ENCODE measurements around the gene RDH16. TPM values are rescaled to one million over a fixed set of nuclear protein-coding genes. Genes with fewer than 3 reads are reported as not detected.
"Not testable (repeated sequence)": the region's sequence is repeated elsewhere in the genome, so short reads cannot be mapped to it uniquely, and the experiment has no call there.

RDH16 gene
- total RNA-seq, 3 donors from 2014 or later (not counting 1 experiment from before 2014, with no cell fraction given), result 1.3 to 2.3 (median 1.6) TPM

DNA sequence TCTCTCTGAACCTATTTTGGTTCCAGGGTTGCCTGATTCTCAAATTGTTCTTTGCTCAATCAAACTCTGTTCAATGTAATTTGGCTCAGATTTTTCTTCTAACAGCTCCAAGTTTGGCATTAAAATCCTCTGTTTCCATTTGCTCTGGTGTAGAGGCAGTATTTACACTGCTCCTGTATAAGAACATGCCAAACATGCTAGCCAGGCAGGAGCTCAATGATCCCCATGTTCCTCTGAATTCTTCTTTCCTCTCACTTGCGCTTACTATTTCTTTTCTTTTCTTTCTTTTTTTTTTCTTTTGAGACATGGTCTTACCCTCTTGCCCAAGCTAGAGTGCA lies 40.4 kb downstream of the RDH16 start:
- Histone ChIP-seq H3K9me3 (ENCODE audit: control insufficient read depth, insufficient read depth, low read length) (no peaks in the 10 kb centered on the region), H3K27me3 (ENCODE audit: control insufficient read depth, insufficient read depth, low read length) (no peaks in the 10 kb centered on the region), H3K4me1 (ENCODE audit: control insufficient read depth, insufficient read depth, low read length) (no peaks in the 10 kb centered on the region), H3K36me3 (ENCODE audit: control insufficient read depth, insufficient read depth, low read length) (no peaks in the 10 kb centered on the region), H3K27ac (ENCODE audit: low read length) (no peak overlapping the region), H3K4me3 (ENCODE audit: low read length) (no peak overlapping the region)
- Mint-ChIP-seq H3K4me1 (no peaks in the 10 kb centered on the region), H3K4me3 (no peak overlapping the region), H3K27ac (no peak overlapping the region), H3K9me3 (peaks cover 0 to 5% of the 10 kb centered on the region in 2 donors), H3K27me3 (ENCODE audit: low read depth in 2 of 2) (peaks cover 13 to 38% of the 10 kb centered on the region in 2 donors), H3K36me3 (peaks cover 9% of the 10 kb centered on the region)
- 91% methylated on average over 1 of the region's 1 CpG for WGBS (ENCODE audit: insufficient coverage)
- no peak for DNase-seq
- no peak for ATAC-seq
- TF ChIP-seq, protein P1, sequence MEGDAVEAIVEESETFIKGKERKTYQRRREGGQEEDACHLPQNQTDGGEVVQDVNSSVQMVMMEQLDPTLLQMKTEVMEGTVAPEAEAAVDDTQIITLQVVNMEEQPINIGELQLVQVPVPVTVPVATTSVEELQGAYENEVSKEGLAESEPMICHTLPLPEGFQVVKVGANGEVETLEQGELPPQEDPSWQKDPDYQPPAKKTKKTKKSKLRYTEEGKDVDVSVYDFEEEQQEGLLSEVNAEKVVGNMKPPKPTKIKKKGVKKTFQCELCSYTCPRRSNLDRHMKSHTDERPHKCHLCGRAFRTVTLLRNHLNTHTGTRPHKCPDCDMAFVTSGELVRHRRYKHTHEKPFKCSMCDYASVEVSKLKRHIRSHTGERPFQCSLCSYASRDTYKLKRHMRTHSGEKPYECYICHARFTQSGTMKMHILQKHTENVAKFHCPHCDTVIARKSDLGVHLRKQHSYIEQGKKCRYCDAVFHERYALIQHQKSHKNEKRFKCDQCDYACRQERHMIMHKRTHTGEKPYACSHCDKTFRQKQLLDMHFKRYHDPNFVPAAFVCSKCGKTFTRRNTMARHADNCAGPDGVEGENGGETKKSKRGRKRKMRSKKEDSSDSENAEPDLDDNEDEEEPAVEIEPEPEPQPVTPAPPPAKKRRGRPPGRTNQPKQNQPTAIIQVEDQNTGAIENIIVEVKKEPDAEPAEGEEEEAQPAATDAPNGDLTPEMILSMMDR (IDR thresholded peaks at IDR 0.05), result no peak
- intact Hi-C loops (cut with micrococcal nuclease), result no loop called here

DNA sequence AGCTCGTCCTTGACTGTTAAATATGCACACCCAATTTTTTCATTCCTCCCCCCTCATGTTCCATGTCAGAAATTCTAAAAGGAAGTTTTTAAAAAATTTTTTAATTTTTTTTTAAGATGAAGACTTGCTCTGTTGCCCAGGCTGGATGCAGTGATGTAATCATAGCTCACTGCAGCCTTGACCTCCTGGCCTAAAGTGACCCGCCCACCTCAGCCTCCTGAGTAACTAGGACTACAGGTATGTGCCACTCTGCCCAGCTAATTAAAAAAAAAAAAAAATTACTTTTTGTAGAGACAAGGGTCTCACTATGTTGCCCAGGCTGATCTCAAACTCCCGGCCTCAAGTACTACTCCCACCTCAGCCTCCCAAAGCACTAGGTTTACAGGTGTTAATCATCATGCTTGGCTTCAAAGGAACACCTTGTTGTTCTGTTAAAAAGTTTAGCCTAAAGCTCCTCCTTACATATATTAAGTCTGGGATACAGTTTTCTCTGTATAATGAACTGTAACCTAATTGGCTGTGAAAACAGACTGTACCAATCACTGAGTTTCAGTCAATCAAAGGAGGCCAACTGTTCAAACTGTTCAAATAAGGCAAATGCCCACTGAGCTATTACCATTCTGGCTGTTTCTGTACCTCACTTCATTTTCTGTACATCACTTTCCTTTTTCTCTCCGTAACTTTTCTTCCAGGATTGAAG lies 41.0 kb downstream of the RDH16 start:
- ATAC-seq, result no peak

DNA sequence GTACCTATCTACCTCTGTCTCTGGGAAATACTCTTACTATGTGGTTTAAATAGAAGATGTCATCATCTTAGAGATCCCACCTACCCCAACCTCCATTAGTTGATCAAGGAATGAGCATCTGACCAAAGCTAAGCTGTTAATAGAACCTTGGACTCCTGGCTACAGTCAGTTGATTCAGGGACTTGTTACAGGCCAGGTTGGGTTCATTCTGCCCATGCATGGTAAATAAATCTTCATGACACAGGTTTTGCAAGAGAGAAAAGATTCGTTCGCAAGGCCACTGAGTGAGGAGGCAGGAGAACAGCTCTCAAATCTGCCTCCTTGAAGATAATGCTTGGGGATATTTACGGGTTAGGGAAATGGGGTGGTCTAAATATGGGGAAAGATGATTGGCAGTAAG lies 42.7 kb downstream of the RDH16 start:
- H3K27ac ChIP-seq (ENCODE audit: low read length), result no peak overlapping the region
- H3K9me3 ChIP-seq (ENCODE audit: control insufficient read depth, insufficient read depth, low read length), result peaks cover 3% of the 10 kb centered on the region
- H3K4me1 ChIP-seq (ENCODE audit: control insufficient read depth, insufficient read depth, low read length), result no peaks in the 10 kb centered on the region
- ATAC-seq, result no peak
- no peak overlapping the region for H3K27ac Mint-ChIP-seq
- peaks cover 20 to 39% of the 10 kb centered on the region in 2 donors for H3K27me3 Mint-ChIP-seq (ENCODE audit: low read depth in 2 of 2)
- TF ChIP-seq, protein P1 (IDR thresholded peaks at IDR 0.05), result no peak
- no peaks in the 10 kb centered on the region for H3K9me3 Mint-ChIP-seq
- 92% methylated on average over 3 of the region's 3 CpGs for WGBS (ENCODE audit: insufficient coverage)
- no peaks in the 10 kb centered on the region for H3K27me3 ChIP-seq (ENCODE audit: control insufficient read depth, insufficient read depth, low read length)
- H3K4me3 Mint-ChIP-seq, result no peak overlapping the region
- no peaks in the 10 kb centered on the region for H3K36me3 ChIP-seq (ENCODE audit: control insufficient read depth, insufficient read depth, low read length)
- no peaks in the 10 kb centered on the region for H3K36me3 Mint-ChIP-seq
- intact Hi-C loops (cut with micrococcal nuclease), result no loop called here
- no peak for DNase-seq
- no peaks in the 10 kb centered on the region for H3K4me1 Mint-ChIP-seq
- no peak overlapping the region for H3K4me3 ChIP-seq (ENCODE audit: low read length)

More for the DNA sequence above, 41.0 kb downstream of the RDH16 start:
- Mint-ChIP-seq H3K27ac (no peak overlapping the region), H3K9me3 (peaks cover 0 to 5% of the 10 kb centered on the region in 2 donors), H3K27me3 (ENCODE audit: low read depth in 2 of 2) (peaks cover 15 to 38% of the 10 kb centered on the region in 2 donors), H3K4me3 (no peak overlapping the region), H3K36me3 (peaks cover 9% of the 10 kb centered on the region), H3K4me1 (no peaks in the 10 kb centered on the region)
- WGBS (ENCODE audit: insufficient coverage), result 97% methylated on average over 3 of the region's 4 CpGs
- Histone ChIP-seq H3K36me3 (ENCODE audit: control insufficient read depth, insufficient read depth, low read length) (no peaks in the 10 kb centered on the region), H3K4me1 (ENCODE audit: control insufficient read depth, insufficient read depth, low read length) (no peaks in the 10 kb centered on the region), H3K27ac (ENCODE audit: low read length) (no peak overlapping the region), H3K4me3 (ENCODE audit: low read length) (no peak overlapping the region), H3K9me3 (ENCODE audit: control insufficient read depth, insufficient read depth, low read length) (no peaks in the 10 kb centered on the region), H3K27me3 (ENCODE audit: control insufficient read depth, insufficient read depth, low read length) (no peaks in the 10 kb centered on the region)
- TF ChIP-seq, protein P1 (IDR thresholded peaks at IDR 0.05), result no peak
- intact Hi-C loops (cut with micrococcal nuclease), result no loop called here
- DNase-seq, result no peak

DNA sequence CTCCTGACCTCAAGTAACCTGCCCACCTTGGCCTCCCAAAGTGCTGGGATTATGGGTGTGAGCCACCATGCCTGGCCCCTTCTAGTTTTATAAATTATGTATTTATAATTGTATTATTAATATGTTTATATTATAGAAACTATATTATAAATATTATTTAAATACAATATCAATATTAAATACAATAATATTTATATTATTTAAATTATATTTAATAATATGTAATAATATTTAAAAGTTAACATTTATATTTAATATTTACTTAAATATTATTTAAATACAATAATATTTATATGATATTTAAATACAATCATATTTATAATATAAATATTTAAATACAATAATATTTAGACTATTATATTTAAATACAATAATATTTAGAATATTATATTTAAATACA lies 43.2 kb downstream of the RDH16 start:
- DNase-seq (no peak), ATAC-seq (no peak)
- no peak overlapping the region for H3K4me3 Mint-ChIP-seq
- no peaks in the 10 kb centered on the region for H3K36me3 ChIP-seq (ENCODE audit: control insufficient read depth, insufficient read depth, low read length)
- TF ChIP-seq, protein P1 (IDR thresholded peaks at IDR 0.05), result no peak
- no peak overlapping the region for H3K4me3 ChIP-seq (ENCODE audit: low read length)
- H3K4me1 Mint-ChIP-seq, result no peaks in the 10 kb centered on the region
- no peaks in the 10 kb centered on the region for H3K27me3 ChIP-seq (ENCODE audit: control insufficient read depth, insufficient read depth, low read length)
- peaks cover 8% of the 10 kb centered on the region for H3K9me3 ChIP-seq (ENCODE audit: control insufficient read depth, insufficient read depth, low read length)
- H3K27ac ChIP-seq (ENCODE audit: low read length), result no peak overlapping the region
- no peaks in the 10 kb centered on the region for H3K9me3 Mint-ChIP-seq
- H3K36me3 Mint-ChIP-seq, result no peaks in the 10 kb centered on the region
- no peak overlapping the region for H3K27ac Mint-ChIP-seq
- intact Hi-C loops (cut with micrococcal nuclease), result no loop called here
- no peaks in the 10 kb centered on the region for H3K4me1 ChIP-seq (ENCODE audit: control insufficient read depth, insufficient read depth, low read length)
- peaks cover 20 to 39% of the 10 kb centered on the region in 2 donors for H3K27me3 Mint-ChIP-seq (ENCODE audit: low read depth in 2 of 2)

DNA sequence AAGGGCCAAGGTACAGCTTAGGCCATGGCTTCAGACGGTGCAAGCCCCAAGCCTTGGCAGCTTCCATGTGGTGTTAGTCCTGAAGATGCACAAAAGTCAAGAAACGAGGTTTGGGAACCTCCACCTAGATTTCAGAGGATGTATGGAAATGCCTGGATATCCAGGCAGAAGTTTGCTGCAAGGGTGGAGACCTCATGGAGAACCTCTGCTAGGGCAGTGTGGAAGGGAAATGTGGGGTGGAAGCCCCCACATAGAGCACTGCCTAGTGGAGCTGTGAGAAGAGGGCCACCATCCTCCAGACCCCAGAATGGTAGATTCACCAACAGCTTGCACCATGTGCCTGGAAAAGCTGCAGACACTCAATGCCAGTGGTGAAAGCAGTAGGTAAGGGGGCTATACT lies 48.0 kb downstream of the RDH16 start:
- DNase-seq; H3K9me3 ChIP-seq (ENCODE audit: control insufficient read depth, insufficient read depth, low read length); H3K36me3 ChIP-seq (ENCODE audit: control insufficient read depth, insufficient read depth, low read length); H3K27ac Mint-ChIP-seq; ATAC-seq; H3K9me3 Mint-ChIP-seq; H3K27ac ChIP-seq (ENCODE audit: low read length); H3K4me1 ChIP-seq (ENCODE audit: control insufficient read depth, insufficient read depth, low read length); H3K4me1 Mint-ChIP-seq; intact Hi-C loops (cut with micrococcal nuclease); H3K4me3 Mint-ChIP-seq; H3K36me3 Mint-ChIP-seq; H3K4me3 ChIP-seq (ENCODE audit: low read length); H3K27me3 ChIP-seq (ENCODE audit: control insufficient read depth, insufficient read depth, low read length): not testable (repeated sequence)
- WGBS (ENCODE audit: insufficient coverage), result 64% methylated on average over 2 of the region's 2 CpGs
- H3K27me3 Mint-ChIP-seq (ENCODE audit: low read depth in 2 of 2), result peaks cover 8 to 11% of the 10 kb centered on the region in 2 donors
